HepG2 (cell line): ENCODE measurements around the gene CRYGA. TPM values are rescaled to one million over a fixed set of nuclear protein-coding genes. Genes with fewer than 3 reads are reported as not detected.
A peak's percentile ranks its signal among the peaks of the same experiment; 100 is the strongest.

Experiments used
- CREM ChIP-seq, 2 experiments: sonication (generic) in 1 of 2; formaldehyde crosslinking in 1 of 2; IDR thresholded peaks; 2 replicates each; pipeline versions ENCODE4 v1.4.0 to v1.6.1; 2016 to 2020; ENCODE audit warnings: antibody characterized with exemption in 1 of 2, mild to moderate bottlenecking in 1 of 2, missing genetic modification reagents in 1 of 2
- ESRRA ChIP-seq: sonication (generic); formaldehyde crosslinking; IDR thresholded peaks from 2 replicates; pipeline ENCODE4 v1.5.1; 2020; ENCODE audit warnings: mild to moderate bottlenecking, low read depth, missing genetic modification reagents
- GATA4 ChIP-seq: sonication (generic); IDR thresholded peaks from 2 replicates; pipeline ENCODE4 v1.6.1; 2016; ENCODE audit warnings: antibody characterized with exemption, low read depth, borderline replicate concordance
- HMG20A ChIP-seq: IDR thresholded peaks from 2 replicates; pipeline ENCODE4 v1.6.1; 2016; ENCODE audit warnings: borderline replicate concordance
- HNF1B ChIP-seq: sonication (generic); formaldehyde crosslinking; IDR thresholded peaks from 2 replicates; pipeline ENCODE4 v1.5.1; 2020; ENCODE audit warnings: mild to moderate bottlenecking, moderate library complexity, missing genetic modification reagents
- ISX ChIP-seq: sonication (generic); formaldehyde crosslinking; conservative IDR thresholded peaks from 2 replicates; pipeline ENCODE4 v1.5.0; 2020; ENCODE audit warnings: missing genetic modification reagents
- KDM3A ChIP-seq: IDR thresholded peaks from 2 replicates; pipeline ENCODE4 v1.6.1; 2018; ENCODE audit warnings: low read depth, missing compliant biosample characterization
- NFYB ChIP-seq: sonication (generic); formaldehyde crosslinking; IDR thresholded peaks from 2 replicates; pipeline ENCODE4 v1.4.0; 2020; ENCODE audit warnings: missing genetic modification reagents
- PHB2 ChIP-seq: fragments of 450-650 bp; IDR thresholded peaks from 2 replicates; pipeline ENCODE4 v1.6.1; 2018; ENCODE audit not compliant: partially characterized antibody
- TBP ChIP-seq: sonication (generic); formaldehyde crosslinking; IDR thresholded peaks from 2 replicates; pipeline ENCODE4 v1.5.0; 2020; ENCODE audit warnings: missing genetic modification reagents
- ZMYM4 ChIP-seq: sonication (generic); formaldehyde crosslinking; IDR thresholded peaks from 2 replicates; pipeline ENCODE4 v1.8.1; 2023; ENCODE audit warnings: mild to moderate bottlenecking, missing genetic modification reagents
- ZNF317 ChIP-seq: sonication (generic); formaldehyde crosslinking; IDR thresholded peaks from 2 replicates; pipeline ENCODE4 v1.5.0; 2020; ENCODE audit warnings: mild to moderate bottlenecking, missing genetic modification reagents
- ZNF512 ChIP-seq: sonication (generic); formaldehyde crosslinking; IDR thresholded peaks from 2 replicates; pipeline ENCODE4 v1.4.0; 2020; ENCODE audit warnings: mild to moderate bottlenecking, missing genetic modification reagents
- polyA plus RNA-seq, 8 experiments: library from polyadenylated mRNA; depleted of rRNA in 3 of 8; stranded (reverse) in 7 of 8; unstranded in 1 of 8; fragments of >200 nt; fragmentation: Illumina TruSeq in 4 of 8; extraction: Trizol in 4 of 8; gene quantifications; 2 replicates each; pipeline versions ENCODE4 v1.2.1 to v1.2.3, GENCODE V29; 2011 to 2016; ENCODE audit warnings: low read depth in 4 of 8, missing spikeins in 1 of 8, mixed read lengths in 1 of 8; ENCODE audit not compliant: insufficient read depth in 1 of 8
- total RNA-seq, 5 experiments: library from RNA; depleted of rRNA; stranded (reverse); fragments of >200 nt; fragmentation: Illumina TruSeq; extraction: Trizol; gene quantifications; 2 replicates each; pipeline ENCODE4 v1.2.3, GENCODE V29; 2016; ENCODE audit warnings: low read depth in 1 of 5
- TF ChIP-seq, protein P1 (sequence below): sonication (generic); formaldehyde crosslinking; IDR thresholded peaks from 2 replicates; pipeline ENCODE4 v1.5.1; 2020; ENCODE audit warnings: mild to moderate bottlenecking, missing genetic modification reagents
- TF ChIP-seq, protein P2 (sequence below): sonication (generic); formaldehyde crosslinking; IDR thresholded peaks from 2 replicates; pipeline ENCODE4 v1.5.0; 2020; ENCODE audit warnings: mild to moderate bottlenecking, missing genetic modification reagents, borderline replicate concordance

Gene CRYGA
- total and polyA plus RNA-seq, 2 of the 13 experiments (the other 11 are each of a cell fraction or from before 2014, with no cell fraction given): not detected

GRCh38 chr2:208179028-208179609, 15.7 kb upstream of the CRYGA start (continued):
- TF ChIP-seq, protein P1, sequence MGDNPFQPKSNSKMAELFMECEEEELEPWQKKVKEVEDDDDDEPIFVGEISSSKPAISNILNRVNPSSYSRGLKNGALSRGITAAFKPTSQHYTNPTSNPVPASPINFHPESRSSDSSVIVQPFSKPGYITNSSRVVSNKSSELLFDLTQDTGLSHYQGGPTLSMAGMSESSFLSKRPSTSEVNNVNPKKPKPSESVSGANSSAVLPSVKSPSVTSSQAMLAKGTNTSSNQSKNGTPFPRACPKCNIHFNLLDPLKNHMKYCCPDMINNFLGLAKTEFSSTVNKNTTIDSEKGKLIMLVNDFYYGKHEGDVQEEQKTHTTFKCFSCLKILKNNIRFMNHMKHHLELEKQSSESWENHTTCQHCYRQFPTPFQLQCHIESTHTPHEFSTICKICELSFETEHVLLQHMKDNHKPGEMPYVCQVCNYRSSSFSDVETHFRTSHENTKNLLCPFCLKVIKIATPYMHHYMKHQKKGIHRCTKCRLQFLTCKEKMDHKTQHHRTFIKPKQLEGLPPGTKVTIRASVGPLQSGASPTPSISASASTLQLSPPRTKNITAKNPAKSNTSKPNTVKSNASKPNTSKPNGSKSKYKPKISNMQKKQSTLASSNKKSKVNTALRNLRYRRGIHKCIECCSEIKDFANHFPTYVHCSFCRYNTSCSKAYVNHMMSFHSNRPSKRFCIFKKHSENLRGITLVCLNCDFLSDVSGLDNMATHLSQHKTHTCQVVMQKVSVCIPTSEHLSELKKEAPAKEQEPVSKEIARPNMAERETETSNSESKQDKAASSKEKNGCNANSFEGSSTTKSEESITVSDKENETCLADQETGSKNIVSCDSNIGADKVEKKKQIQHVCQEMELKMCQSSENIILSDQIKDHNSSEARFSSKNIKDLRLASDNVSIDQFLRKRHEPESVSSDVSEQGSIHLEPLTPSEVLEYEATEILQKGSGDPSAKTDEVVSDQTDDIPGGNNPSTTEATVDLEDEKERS (CRISPR knock-in tag): no peak
- TF ChIP-seq KDM3A (CRISPR knock-in tag) (no peak), HNF1B (CRISPR knock-in tag) (no peak), ZNF317 (CRISPR knock-in tag) (no peak), ISX (CRISPR knock-in tag) (no peak), ZMYM4 (CRISPR knock-in tag) (peak; percentile 40; the same call in 1 of the 2 replicates), ESRRA (CRISPR knock-in tag) (no peak), HMG20A (CRISPR knock-in tag) (peak; percentile 93; the same call in 1 of the 2 replicates), CREM (IDR thresholded peaks at IDR 0.05) (peak; percentile 17; the same call in 1 of the 2 replicates), CREM (CRISPR knock-in tag; IDR thresholded peaks at IDR 0.05) (no peak), PHB2 (no peak), TBP (no peak), GATA4 (no peak), ZNF512 (CRISPR knock-in tag) (no peak), NFYB (CRISPR knock-in tag) (no peak)
- TF ChIP-seq, protein P2, sequence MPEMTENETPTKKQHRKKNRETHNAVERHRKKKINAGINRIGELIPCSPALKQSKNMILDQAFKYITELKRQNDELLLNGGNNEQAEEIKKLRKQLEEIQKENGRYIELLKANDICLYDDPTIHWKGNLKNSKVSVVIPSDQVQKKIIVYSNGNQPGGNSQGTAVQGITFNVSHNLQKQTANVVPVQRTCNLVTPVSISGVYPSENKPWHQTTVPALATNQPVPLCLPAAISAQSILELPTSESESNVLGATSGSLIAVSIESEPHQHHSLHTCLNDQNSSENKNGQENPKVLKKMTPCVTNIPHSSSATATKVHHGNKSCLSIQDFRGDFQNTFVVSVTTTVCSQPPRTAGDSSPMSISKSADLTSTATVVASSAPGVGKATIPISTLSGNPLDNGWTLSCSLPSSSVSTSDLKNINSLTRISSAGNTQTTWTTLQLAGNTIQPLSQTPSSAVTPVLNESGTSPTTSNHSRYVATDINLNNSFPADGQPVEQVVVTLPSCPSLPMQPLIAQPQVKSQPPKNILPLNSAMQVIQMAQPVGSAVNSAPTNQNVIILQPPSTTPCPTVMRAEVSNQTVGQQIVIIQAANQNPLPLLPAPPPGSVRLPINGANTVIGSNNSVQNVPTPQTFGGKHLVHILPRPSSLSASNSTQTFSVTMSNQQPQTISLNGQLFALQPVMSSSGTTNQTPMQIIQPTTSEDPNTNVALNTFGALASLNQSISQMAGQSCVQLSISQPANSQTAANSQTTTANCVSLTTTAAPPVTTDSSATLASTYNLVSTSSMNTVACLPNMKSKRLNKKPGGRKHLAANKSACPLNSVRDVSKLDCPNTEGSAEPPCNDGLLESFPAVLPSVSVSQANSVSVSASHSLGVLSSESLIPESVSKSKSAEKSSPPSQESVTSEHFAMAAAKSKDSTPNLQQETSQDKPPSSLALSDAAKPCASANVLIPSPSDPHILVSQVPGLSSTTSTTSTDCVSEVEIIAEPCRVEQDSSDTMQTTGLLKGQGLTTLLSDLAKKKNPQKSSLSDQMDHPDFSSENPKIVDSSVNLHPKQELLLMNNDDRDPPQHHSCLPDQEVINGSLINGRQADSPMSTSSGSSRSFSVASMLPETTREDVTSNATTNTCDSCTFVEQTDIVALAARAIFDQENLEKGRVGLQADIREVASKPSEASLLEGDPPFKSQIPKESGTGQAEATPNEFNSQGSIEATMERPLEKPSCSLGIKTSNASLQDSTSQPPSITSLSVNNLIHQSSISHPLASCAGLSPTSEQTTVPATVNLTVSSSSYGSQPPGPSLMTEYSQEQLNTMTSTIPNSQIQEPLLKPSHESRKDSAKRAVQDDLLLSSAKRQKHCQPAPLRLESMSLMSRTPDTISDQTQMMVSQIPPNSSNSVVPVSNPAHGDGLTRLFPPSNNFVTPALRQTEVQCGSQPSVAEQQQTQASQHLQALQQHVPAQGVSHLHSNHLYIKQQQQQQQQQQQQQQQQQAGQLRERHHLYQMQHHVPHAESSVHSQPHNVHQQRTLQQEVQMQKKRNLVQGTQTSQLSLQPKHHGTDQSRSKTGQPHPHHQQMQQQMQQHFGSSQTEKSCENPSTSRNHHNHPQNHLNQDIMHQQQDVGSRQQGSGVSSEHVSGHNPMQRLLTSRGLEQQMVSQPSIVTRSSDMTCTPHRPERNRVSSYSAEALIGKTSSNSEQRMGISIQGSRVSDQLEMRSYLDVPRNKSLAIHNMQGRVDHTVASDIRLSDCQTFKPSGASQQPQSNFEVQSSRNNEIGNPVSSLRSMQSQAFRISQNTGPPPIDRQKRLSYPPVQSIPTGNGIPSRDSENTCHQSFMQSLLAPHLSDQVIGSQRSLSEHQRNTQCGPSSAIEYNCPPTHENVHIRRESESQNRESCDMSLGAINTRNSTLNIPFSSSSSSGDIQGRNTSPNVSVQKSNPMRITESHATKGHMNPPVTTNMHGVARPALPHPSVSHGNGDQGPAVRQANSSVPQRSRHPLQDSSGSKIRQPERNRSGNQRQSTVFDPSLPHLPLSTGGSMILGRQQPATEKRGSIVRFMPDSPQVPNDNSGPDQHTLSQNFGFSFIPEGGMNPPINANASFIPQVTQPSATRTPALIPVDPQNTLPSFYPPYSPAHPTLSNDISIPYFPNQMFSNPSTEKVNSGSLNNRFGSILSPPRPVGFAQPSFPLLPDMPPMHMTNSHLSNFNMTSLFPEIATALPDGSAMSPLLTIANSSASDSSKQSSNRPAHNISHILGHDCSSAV (CRISPR knock-in tag): no peak
